ENCODE results near the gene MAP2K3. TPM values are rescaled to one million over a fixed set of nuclear protein-coding genes. Genes with fewer than 3 reads are reported as not detected.

Gene MAP2K3
- total RNA-seq, 1 experiment from 2014 or later: 39.7 TPM

DNA sequence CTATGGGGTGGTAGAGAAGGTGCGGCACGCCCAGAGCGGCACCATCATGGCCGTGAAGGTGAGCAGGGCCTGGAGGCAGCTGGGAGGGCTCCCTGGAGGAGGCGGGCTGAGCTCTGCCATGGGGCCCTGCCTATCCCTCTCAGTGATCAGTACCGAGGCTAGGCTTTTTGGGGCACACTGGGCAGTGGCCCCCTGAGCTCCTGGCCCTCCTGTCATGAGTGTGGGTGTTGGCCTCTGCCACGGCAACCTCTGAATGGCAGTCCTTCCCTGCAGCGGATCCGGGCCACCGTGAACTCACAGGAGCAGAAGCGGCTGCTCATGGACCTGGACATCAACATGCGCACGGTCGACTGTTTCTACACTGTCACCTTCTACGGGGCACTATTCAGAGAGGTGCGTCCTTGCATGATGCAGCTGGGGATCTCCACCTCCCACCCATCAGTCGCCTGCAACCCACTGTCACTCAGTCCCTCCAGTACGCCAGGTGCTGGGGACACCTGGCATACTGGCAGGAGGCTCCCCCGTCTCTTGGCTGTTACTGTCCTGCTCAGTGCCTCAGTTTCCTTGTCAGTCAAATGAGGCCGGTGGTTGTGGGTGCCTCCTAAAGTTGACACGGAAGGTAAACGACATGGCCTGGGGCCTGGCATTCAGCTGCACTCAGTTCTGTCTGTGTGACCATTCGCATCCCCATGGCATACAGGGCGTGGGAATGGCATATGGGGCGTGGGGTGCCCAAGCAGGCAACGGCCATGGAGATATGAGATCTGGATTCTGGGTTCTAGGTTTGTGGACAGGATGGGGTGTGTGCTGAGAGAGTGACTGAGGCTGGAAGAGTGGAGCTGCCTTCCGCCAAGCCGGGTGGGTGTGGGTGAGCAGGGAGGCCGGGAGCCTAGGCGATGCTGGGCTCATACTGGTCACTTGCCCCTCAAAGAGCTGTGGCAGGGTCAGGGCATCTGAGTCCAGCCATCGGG, 16.4 kb downstream of the MAP2K3 start:
- Mint-ChIP-seq H3K4me1 (no peaks in the 10 kb centered on the region), H3K9me3 (peaks cover 10% of the 10 kb centered on the region), H3K27me3 (ENCODE audit: low read depth) (peaks cover 3% of the 10 kb centered on the region; the same call in 1 of the 2 replicates), H3K4me3 (no peak overlapping the region), H3K36me3 (peaks cover 58% of the 10 kb centered on the region), H3K27ac (no peak overlapping the region)
- DNase-seq (ENCODE audit: low spot score): no peak
- POLR2A ChIA-PET: no interaction called here
- TF ChIP-seq NFYB (CRISPR knock-in tag; conservative IDR thresholded peaks at IDR 0.05; ENCODE audit: low read depth) (no peak), RELA (CRISPR knock-in tag; IDR thresholded peaks at IDR 0.05; ENCODE audit: borderline replicate concordance) (no peak), NFE2L1 (CRISPR knock-in tag; IDR thresholded peaks at IDR 0.05) (no peak), ZNF396 (CRISPR knock-in tag; IDR thresholded peaks at IDR 0.05; ENCODE audit: borderline replicate concordance) (no peak), IRF2 (CRISPR knock-in tag; IDR thresholded peaks at IDR 0.05; ENCODE audit: borderline replicate concordance, low read depth) (no peak), TEAD1 (CRISPR knock-in tag; IDR thresholded peaks at IDR 0.05) (no peak), PRRX2 (CRISPR knock-in tag; IDR thresholded peaks at IDR 0.05) (no peak), ETV6 (CRISPR knock-in tag; IDR thresholded peaks at IDR 0.05) (no peak)
- TF ChIP-seq, protein P1, sequence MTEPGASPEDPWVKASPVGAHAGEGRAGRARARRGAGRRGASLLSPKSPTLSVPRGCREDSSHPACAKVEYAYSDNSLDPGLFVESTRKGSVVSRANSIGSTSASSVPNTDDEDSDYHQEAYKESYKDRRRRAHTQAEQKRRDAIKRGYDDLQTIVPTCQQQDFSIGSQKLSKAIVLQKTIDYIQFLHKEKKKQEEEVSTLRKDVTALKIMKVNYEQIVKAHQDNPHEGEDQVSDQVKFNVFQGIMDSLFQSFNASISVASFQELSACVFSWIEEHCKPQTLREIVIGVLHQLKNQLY (CRISPR knock-in tag; IDR thresholded peaks at IDR 0.05): no peak
- TF ChIP-seq, protein P2, sequence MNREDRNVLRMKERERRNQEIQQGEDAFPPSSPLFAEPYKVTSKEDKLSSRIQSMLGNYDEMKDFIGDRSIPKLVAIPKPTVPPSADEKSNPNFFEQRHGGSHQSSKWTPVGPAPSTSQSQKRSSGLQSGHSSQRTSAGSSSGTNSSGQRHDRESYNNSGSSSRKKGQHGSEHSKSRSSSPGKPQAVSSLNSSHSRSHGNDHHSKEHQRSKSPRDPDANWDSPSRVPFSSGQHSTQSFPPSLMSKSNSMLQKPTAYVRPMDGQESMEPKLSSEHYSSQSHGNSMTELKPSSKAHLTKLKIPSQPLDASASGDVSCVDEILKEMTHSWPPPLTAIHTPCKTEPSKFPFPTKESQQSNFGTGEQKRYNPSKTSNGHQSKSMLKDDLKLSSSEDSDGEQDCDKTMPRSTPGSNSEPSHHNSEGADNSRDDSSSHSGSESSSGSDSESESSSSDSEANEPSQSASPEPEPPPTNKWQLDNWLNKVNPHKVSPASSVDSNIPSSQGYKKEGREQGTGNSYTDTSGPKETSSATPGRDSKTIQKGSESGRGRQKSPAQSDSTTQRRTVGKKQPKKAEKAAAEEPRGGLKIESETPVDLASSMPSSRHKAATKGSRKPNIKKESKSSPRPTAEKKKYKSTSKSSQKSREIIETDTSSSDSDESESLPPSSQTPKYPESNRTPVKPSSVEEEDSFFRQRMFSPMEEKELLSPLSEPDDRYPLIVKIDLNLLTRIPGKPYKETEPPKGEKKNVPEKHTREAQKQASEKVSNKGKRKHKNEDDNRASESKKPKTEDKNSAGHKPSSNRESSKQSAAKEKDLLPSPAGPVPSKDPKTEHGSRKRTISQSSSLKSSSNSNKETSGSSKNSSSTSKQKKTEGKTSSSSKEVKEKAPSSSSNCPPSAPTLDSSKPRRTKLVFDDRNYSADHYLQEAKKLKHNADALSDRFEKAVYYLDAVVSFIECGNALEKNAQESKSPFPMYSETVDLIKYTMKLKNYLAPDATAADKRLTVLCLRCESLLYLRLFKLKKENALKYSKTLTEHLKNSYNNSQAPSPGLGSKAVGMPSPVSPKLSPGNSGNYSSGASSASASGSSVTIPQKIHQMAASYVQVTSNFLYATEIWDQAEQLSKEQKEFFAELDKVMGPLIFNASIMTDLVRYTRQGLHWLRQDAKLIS (CRISPR knock-in tag; IDR thresholded peaks at IDR 0.05; ENCODE audit: borderline replicate concordance): no peak
- TF ChIP-seq, protein P3, sequence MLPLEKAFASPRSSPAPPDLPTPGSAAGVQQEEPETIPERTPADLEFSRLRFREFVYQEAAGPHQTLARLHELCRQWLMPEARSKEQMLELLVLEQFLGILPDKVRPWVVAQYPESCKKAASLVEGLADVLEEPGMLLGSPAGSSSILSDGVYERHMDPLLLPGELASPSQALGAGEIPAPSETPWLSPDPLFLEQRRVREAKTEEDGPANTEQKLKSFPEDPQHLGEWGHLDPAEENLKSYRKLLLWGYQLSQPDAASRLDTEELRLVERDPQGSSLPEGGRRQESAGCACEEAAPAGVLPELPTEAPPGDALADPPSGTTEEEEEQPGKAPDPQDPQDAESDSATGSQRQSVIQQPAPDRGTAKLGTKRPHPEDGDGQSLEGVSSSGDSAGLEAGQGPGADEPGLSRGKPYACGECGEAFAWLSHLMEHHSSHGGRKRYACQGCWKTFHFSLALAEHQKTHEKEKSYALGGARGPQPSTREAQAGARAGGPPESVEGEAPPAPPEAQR (CRISPR knock-in tag; IDR thresholded peaks at IDR 0.05): no peak
- TF ChIP-seq, protein P4, sequence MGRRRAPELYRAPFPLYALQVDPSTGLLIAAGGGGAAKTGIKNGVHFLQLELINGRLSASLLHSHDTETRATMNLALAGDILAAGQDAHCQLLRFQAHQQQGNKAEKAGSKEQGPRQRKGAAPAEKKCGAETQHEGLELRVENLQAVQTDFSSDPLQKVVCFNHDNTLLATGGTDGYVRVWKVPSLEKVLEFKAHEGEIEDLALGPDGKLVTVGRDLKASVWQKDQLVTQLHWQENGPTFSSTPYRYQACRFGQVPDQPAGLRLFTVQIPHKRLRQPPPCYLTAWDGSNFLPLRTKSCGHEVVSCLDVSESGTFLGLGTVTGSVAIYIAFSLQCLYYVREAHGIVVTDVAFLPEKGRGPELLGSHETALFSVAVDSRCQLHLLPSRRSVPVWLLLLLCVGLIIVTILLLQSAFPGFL (CRISPR knock-in tag; IDR thresholded peaks at IDR 0.05; ENCODE audit: borderline replicate concordance): no peak
- TF ChIP-seq, protein P5, sequence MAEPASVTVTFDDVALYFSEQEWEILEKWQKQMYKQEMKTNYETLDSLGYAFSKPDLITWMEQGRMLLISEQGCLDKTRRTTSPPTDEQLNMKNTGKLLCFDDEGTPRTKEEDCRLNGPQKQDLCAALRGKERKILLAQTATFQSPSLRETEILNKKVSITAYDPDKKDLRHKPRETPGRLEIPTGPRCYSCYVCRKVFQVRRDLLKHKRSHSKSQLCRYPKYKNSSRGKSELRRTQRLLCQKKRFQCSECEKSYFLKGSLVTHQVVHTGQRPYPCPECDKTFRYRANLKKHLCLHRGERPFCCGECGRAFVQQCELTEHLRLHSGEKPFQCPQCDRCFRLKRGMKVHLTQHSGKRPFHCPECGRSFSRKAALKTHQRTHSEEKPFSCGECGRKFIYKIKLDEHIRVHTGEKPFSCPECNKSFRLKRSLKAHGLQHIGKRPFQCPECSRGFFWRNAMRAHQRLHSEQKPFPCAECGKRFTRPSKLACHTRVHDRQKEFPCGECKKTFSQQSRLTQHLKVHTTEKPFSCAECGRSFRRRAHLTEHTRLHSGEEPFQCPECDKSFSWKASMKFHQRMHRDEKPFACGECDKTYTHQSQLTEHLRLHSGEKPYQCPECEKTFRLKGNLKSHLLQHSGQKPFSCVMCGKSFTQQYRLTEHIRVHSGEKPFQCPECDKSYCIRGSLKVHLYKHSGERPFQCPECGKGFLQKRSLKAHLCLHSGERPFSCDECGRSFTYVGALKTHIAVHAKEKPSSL (CRISPR knock-in tag; conservative IDR thresholded peaks at IDR 0.05): no peak
- TF ChIP-seq, protein P6, sequence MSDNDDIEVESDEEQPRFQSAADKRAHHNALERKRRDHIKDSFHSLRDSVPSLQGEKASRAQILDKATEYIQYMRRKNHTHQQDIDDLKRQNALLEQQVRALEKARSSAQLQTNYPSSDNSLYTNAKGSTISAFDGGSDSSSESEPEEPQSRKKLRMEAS (CRISPR knock-in tag; IDR thresholded peaks at IDR 0.05): no peak
- ATAC-seq: no peak
- CTCF ChIA-PET: interaction anchor here (1.0 to 1.3 kb wide), 2 partner anchors 21 to 78 kb away, joined by 3 to 4 read pairs; no protein-coding TSS in a partner anchor

All from WTC11 (cell line).